Parathyroid adenoma (tissue), 2 donors: Measurements from ENCODE around the gene PPOX.

ENCODE experiments used
- H2AFZ ChIP-seq: fragments of 300-600 bp; sonication (generic); one replicate; pipeline ENCODE4 v1.7.0; 2017; ENCODE audit warnings: antibody characterized with exemption, mild to moderate bottlenecking
- H3K27ac ChIP-seq: fragments of 300-600 bp; sonication (generic); one replicate; pipeline ENCODE4 v1.7.0; 2017
- H3K27me3 ChIP-seq: fragments of 300-600 bp; sonication (generic); one replicate; pipeline ENCODE4 v1.7.0; 2017; ENCODE audit warnings: low read length; ENCODE audit not compliant: control insufficient read depth, insufficient read depth
- H3K36me3 ChIP-seq: fragments of 300-600 bp; sonication (generic); one replicate; pipeline ENCODE4 v1.7.0; 2017; ENCODE audit warnings: low read length; ENCODE audit not compliant: control insufficient read depth, insufficient read depth
- H3K4me1 ChIP-seq: fragments of 300-600 bp; sonication (generic); one replicate; pipeline ENCODE4 v1.7.0; 2017; ENCODE audit warnings: control low read depth
- H3K4me2 ChIP-seq: fragments of 300-600 bp; sonication (generic); one replicate; pipeline ENCODE4 v1.7.0; 2017; ENCODE audit warnings: low read length
- H3K4me3 ChIP-seq: fragments of 300-600 bp; sonication (generic); one replicate; pipeline ENCODE4 v1.7.0; 2017; ENCODE audit warnings: low read depth, low read length
- H3K79me2 ChIP-seq: fragments of 300-600 bp; sonication (generic); one replicate; pipeline ENCODE4 v1.7.0; 2017; ENCODE audit warnings: control low read depth
- H3K9ac ChIP-seq: fragments of 300-600 bp; sonication (generic); one replicate; pipeline ENCODE4 v1.7.0; 2017; ENCODE audit warnings: mild to moderate bottlenecking
- H3K9me3 ChIP-seq: fragments of 300-600 bp; sonication (generic); one replicate; pipeline ENCODE4 v1.7.0; 2017; ENCODE audit warnings: low read length; ENCODE audit not compliant: control insufficient read depth
- CTCF ChIP-seq: fragments of 300-600 bp; sonication (generic); IDR thresholded peaks from one replicate; pipeline ENCODE4 v1.7.0; 2017; ENCODE audit warnings: antibody characterized with exemption, mild to moderate bottlenecking
- donor health status: primary hyperparathyroidism.

PPOX gene

GRCh38 chr1:161214369-161214768, 48.1 kb downstream of the PPOX start:
- Histone ChIP-seq H3K27me3 (no peaks in the 10 kb centered on the region), H3K4me2 (no peak overlapping the region), H3K9ac (no peak overlapping the region), H2AFZ (no peak overlapping the region), H3K27ac (no peak overlapping the region), H3K36me3 (no peaks in the 10 kb centered on the region), H3K9me3 (no peaks in the 10 kb centered on the region), H3K4me1 (no peaks in the 10 kb centered on the region), H3K79me2 (no peaks in the 10 kb centered on the region), H3K4me3 (no peak overlapping the region)
- TF ChIP-seq CTCF, result no peak

DNA sequence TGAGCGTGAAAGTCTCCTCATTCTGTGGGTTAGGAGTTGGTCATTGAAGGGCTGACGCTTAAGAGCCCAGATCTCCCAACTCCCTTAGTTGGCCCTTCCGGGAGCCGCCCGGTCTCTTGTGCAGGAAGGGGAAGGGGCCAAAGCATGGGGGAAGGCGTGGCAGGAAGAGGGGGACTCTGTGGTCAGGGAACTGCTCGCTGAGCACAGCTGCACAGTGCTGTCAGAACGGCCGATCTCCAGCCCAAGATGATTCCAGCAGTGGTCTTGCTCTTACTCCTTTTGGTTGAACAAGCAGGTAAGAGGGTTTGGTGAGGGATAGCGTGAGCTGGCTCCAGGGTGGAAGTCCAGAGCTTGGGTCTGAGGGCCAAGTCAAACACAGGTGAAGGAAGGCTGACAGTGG, 48.9 kb downstream of the PPOX start, which contains the start of gene FCER1G:
Gene FCER1G (plus strand): TSS at position 220 of the 400 bp plus-strand sequence. CDS start 27 bp downstream, at position 247.
- H3K4me1 ChIP-seq, result peaks cover 3% of the 10 kb centered on the region
- no peak within 1 kb of the TSS for H2AFZ ChIP-seq
- no peak within 1 kb of the TSS for H3K27ac ChIP-seq
- no peaks in the 10 kb centered on the region for H3K9me3 ChIP-seq
- no peak within 1 kb of the TSS for H3K4me2 ChIP-seq
- no peak for TF ChIP-seq CTCF
- H3K4me3 ChIP-seq, result no peak within 1 kb of the TSS
- no peaks in the 10 kb centered on the region for H3K79me2 ChIP-seq
- H3K36me3 ChIP-seq, result no peaks in the 10 kb centered on the region
- no peak within 1 kb of the TSS for H3K9ac ChIP-seq
- no peaks in the 10 kb centered on the region for H3K27me3 ChIP-seq

- no peak for TF ChIP-seq CTCF
- Histone ChIP-seq H3K27ac (peak overlapping the region; percentile 33), H3K9me3 (no peaks in the 10 kb centered on the region), H3K36me3 (no peaks in the 10 kb centered on the region), H3K4me2 (no peak overlapping the region), H3K4me3 (no peak overlapping the region), H3K9ac (no peak overlapping the region), H3K27me3 (no peaks in the 10 kb centered on the region), H3K79me2 (no peaks in the 10 kb centered on the region), H2AFZ (no peak overlapping the region), H3K4me1 (peaks cover 4% of the 10 kb centered on the region)
Measured at GRCh38 chr1:161216945-161217712, 50.9 kb downstream of the PPOX start.

- Histone ChIP-seq H3K9ac (no peak overlapping the region), H3K4me2 (no peak overlapping the region), H3K4me1 (peaks cover 4% of the 10 kb centered on the region), H3K27me3 (no peaks in the 10 kb centered on the region), H2AFZ (no peak overlapping the region), H3K9me3 (no peaks in the 10 kb centered on the region), H3K79me2 (no peaks in the 10 kb centered on the region), H3K27ac (no peak overlapping the region), H3K36me3 (no peaks in the 10 kb centered on the region), H3K4me3 (no peak overlapping the region)
- TF ChIP-seq CTCF, result no peak
Measured at GRCh38 chr1:161217831-161218230, 51.6 kb downstream of the PPOX start.
